Prostate gland (tissue), 2 donors: ENCODE results near the gene FAHD1.
"Not testable (repeated sequence)": the region's sequence is repeated elsewhere in the genome, so short reads cannot be mapped to it uniquely, and the experiment has no call there.

ENCODE experiments used
- POLR2A ChIP-seq: fragments of 450-650 bp; IDR thresholded peaks from one replicate; pipeline ENCODE4 v1.6.1; 2016; ENCODE audit warnings: antibody characterized with exemption, mild to moderate bottlenecking
- POLR2AphosphoS5 ChIP-seq: sonication (generic); formaldehyde crosslinking; IDR thresholded peaks from one replicate; pipeline ENCODE4 v1.6.1; 2017; ENCODE audit warnings: antibody characterized with exemption
- TF ChIP-seq, protein P1 (sequence below), 4 experiments: fragments of 200-600 bp in 2 of 4; fragments of 450-650 bp in 2 of 4; sonication (generic) in 2 of 4; IDR thresholded peaks; 1 replicate in 3 of 4; 2 replicates in 1 of 4; pipeline ENCODE4 v1.5.1; 2016 to 2019; ENCODE audit warnings: antibody characterized with exemption in 4 of 4, mild to moderate bottlenecking in 2 of 4, moderate library complexity in 2 of 4

DNA sequence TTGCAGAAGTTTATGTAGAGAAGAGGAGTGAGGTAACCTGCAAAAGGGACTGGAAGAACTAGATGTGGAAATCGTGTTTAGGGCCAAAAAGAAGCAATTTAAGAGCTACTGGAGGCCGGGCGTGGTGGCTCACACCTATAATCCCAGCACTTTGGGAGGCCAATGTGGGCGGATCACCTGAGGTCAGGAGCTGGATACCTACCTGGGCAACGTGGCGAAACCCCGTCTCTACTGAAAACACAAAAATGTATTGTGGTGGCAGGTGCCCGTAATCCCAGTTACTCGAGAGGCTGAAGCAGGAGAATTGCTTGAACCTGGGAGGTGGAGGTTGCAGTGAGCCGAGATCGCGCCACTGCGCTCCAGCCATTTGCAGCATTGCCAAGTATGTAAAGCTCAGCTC is 49.1 kb downstream of the FAHD1 start:
- TF ChIP-seq, protein P1, sequence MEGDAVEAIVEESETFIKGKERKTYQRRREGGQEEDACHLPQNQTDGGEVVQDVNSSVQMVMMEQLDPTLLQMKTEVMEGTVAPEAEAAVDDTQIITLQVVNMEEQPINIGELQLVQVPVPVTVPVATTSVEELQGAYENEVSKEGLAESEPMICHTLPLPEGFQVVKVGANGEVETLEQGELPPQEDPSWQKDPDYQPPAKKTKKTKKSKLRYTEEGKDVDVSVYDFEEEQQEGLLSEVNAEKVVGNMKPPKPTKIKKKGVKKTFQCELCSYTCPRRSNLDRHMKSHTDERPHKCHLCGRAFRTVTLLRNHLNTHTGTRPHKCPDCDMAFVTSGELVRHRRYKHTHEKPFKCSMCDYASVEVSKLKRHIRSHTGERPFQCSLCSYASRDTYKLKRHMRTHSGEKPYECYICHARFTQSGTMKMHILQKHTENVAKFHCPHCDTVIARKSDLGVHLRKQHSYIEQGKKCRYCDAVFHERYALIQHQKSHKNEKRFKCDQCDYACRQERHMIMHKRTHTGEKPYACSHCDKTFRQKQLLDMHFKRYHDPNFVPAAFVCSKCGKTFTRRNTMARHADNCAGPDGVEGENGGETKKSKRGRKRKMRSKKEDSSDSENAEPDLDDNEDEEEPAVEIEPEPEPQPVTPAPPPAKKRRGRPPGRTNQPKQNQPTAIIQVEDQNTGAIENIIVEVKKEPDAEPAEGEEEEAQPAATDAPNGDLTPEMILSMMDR (IDR thresholded peaks at IDR 0.05): not testable (repeated sequence)
- TF ChIP-seq POLR2AphosphoS5, POLR2A: not testable (repeated sequence)
